Measurements from ENCODE around the gene ULK4. TPM values are rescaled to one million over a fixed set of nuclear protein-coding genes. Genes with fewer than 3 reads are reported as not detected.

The ULK4 gene
- total RNA-seq, 1 donor from 2014 or later: 11.2 TPM

DNA sequence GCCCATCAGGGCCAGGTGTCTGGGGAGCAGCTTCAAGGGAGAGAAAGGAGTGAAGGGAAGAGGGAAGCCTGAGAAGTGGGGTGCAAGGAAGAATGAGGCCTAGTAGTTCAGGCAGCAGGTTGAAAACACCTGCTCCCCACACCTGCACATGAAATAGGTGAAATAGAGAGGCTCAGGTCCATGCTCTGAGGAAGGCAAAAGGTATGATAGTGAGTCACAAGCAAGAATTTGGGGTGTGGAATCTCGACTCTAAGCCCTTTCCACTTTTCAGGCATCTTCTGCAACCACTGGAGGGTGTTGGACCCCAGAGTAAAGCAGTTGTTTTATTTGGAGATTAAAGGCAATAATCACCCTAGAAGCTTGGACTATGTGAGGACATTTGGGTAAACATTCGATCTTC lies 605.1 kb downstream of the ULK4 start:
- H3K36me3 ChIP-seq: no peaks in the 10 kb centered on the region
- no peak for ATAC-seq
- no peak overlapping the region for H3K27ac ChIP-seq
- intact Hi-C loops (cut with DNase I): no loop called here
- DNase-seq: no peak
- TF ChIP-seq, protein P1, sequence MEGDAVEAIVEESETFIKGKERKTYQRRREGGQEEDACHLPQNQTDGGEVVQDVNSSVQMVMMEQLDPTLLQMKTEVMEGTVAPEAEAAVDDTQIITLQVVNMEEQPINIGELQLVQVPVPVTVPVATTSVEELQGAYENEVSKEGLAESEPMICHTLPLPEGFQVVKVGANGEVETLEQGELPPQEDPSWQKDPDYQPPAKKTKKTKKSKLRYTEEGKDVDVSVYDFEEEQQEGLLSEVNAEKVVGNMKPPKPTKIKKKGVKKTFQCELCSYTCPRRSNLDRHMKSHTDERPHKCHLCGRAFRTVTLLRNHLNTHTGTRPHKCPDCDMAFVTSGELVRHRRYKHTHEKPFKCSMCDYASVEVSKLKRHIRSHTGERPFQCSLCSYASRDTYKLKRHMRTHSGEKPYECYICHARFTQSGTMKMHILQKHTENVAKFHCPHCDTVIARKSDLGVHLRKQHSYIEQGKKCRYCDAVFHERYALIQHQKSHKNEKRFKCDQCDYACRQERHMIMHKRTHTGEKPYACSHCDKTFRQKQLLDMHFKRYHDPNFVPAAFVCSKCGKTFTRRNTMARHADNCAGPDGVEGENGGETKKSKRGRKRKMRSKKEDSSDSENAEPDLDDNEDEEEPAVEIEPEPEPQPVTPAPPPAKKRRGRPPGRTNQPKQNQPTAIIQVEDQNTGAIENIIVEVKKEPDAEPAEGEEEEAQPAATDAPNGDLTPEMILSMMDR (IDR thresholded peaks at IDR 0.05): no peak
- H3K27me3 ChIP-seq: no peaks in the 10 kb centered on the region
- no peaks in the 10 kb centered on the region for H3K9me3 ChIP-seq
- no peak overlapping the region for H3K4me3 ChIP-seq
- H3K4me1 ChIP-seq: no peaks in the 10 kb centered on the region

DNA sequence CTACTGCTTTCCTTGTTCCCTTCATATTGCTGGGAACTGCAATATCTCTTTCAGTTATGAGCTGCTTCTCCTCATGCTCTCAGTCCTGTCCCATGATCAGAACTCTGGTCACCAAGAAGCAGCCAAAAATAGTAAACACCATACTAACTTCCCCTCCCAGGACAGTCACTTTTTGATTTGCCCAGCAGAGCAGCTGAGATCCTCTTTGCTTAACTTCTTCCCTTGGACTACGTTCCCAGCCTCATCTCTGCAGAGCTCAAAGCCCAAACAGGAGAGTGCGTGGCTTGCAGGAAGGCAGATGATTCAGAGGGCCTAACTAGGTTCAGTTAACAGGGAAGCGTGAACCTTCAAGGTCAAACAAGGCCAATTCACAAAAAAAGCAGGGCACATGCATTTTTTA lies 609.4 kb downstream of the ULK4 start:
- Histone ChIP-seq H3K9me3 (no peaks in the 10 kb centered on the region), H3K4me3 (no peak overlapping the region), H3K27me3 (no peaks in the 10 kb centered on the region), H3K27ac (no peak overlapping the region), H3K36me3 (no peaks in the 10 kb centered on the region), H3K4me1 (no peaks in the 10 kb centered on the region)
- DNase-seq: no peak
- TF ChIP-seq, protein P1 (IDR thresholded peaks at IDR 0.05): no peak
- intact Hi-C loops (cut with DNase I): no loop called here
- ATAC-seq: peak; percentile 39

DNA sequence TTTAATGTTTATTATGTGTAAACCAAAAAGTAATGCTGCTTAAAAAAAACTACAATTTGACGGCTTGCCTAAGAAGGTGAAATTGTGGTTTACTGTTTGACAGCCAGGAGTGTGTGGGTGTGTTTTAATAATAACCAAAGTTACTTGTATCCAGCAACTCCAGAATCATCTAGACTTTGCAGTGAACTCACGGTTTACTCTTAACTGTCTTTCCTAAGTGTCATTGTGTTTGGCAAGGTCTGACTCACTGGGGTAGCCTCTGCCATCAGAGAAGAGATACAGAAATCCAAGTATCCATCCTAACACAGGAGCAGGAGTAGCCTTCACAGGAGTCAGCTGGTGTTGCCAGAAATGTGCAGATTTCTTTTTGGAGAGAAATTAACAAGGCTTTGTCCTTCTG lies 611.5 kb downstream of the ULK4 start:
- intact Hi-C loops (cut with DNase I): no loop called here
- DNase-seq: no peak
- H3K4me1 ChIP-seq: no peaks in the 10 kb centered on the region
- TF ChIP-seq, protein P1 (IDR thresholded peaks at IDR 0.05): no peak
- no peak for ATAC-seq
- no peak overlapping the region for H3K4me3 ChIP-seq
- H3K27ac ChIP-seq: no peak overlapping the region
- no peaks in the 10 kb centered on the region for H3K9me3 ChIP-seq
- H3K27me3 ChIP-seq: no peaks in the 10 kb centered on the region
- no peaks in the 10 kb centered on the region for H3K36me3 ChIP-seq

DNA sequence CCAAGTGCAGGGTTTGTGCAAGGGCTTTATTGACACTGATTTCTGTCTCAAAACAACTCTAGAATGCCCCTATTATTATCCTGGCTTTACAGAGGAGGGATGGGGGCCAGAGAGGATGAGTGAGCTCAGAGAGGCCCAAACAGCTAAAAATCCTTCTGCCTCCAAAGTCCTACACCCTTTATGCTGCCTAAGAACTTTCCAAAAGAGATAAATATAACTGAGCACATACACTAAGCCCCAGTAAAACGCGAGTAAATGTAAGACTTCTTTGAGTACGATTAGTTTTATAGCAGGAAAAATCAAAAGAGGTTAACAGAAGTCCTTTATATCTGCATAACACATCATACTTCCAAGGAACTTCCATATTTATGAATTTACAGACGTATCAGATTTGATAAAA lies 613.5 kb downstream of the ULK4 start:
- H3K4me3 ChIP-seq: no peak overlapping the region
- no peaks in the 10 kb centered on the region for H3K4me1 ChIP-seq
- intact Hi-C loops (cut with DNase I): no loop called here
- no peak for ATAC-seq
- no peaks in the 10 kb centered on the region for H3K27me3 ChIP-seq
- no peak for DNase-seq
- no peak overlapping the region for H3K27ac ChIP-seq
- H3K36me3 ChIP-seq: no peaks in the 10 kb centered on the region
- TF ChIP-seq, protein P1 (IDR thresholded peaks at IDR 0.05): no peak
- H3K9me3 ChIP-seq: no peaks in the 10 kb centered on the region

DNA sequence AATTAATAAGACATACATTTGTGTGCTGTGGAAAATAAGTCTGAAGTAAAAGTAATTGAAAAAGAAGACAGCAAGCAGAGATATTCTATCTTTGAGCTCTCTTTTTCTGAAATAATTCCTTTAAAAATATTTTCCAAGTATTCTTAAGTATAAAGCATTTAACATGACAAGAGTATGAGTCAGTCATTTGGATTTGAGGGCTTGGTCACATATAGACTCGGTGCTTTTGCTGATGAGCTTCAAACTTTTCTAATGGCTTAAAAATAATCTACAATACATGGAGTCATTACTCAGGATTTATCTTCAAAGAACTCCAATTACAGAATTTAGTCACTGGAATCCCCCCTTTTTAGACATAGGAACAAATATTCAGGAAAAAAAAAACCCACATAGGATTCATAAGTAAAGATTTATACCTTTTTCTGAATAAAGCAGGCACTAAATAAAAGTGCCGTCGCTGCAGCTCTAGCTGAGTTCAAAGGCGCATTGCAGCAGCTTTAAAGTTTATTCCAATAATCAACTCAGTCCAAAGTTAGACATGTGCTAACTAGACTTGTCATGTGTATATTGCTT lies 615.1 kb downstream of the ULK4 start:
- ATAC-seq: no peak
- intact Hi-C loops (cut with DNase I): no loop called here
- TF ChIP-seq, protein P1 (IDR thresholded peaks at IDR 0.05): no peak
- H3K4me3 ChIP-seq: no peak overlapping the region
- no peaks in the 10 kb centered on the region for H3K27me3 ChIP-seq
- DNase-seq: no peak
- H3K27ac ChIP-seq: no peak overlapping the region
- no peaks in the 10 kb centered on the region for H3K9me3 ChIP-seq
- no peaks in the 10 kb centered on the region for H3K4me1 ChIP-seq
- no peaks in the 10 kb centered on the region for H3K36me3 ChIP-seq

DNA sequence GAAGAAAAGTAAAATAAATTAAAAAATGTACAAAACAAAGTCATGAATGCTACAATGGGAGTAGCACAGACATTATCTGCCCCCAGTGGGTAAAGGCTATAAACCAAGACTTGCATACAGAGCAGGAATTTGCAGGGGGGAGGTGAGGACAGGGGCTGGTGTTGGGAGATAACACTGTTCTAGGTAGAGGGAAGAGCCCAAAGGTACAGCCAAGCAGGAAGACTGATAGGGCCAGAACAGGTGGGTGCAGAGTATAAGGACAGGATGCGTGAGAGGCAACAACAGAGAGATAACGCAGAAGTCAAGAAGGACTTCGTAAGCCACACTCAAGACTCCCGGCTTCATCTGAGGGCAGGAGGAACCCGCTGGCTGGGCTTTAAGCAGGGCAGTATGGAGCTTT lies 616.1 kb downstream of the ULK4 start:
- DNase-seq: no peak
- no peaks in the 10 kb centered on the region for H3K27me3 ChIP-seq
- intact Hi-C loops (cut with DNase I): no loop called here
- no peak overlapping the region for H3K27ac ChIP-seq
- H3K36me3 ChIP-seq: no peaks in the 10 kb centered on the region
- no peaks in the 10 kb centered on the region for H3K4me1 ChIP-seq
- H3K9me3 ChIP-seq: no peaks in the 10 kb centered on the region
- ATAC-seq: no peak
- H3K4me3 ChIP-seq: no peak overlapping the region
- TF ChIP-seq, protein P1 (IDR thresholded peaks at IDR 0.05): no peak
